Measurements from ENCODE around the gene ENTPD8.

Gene ENTPD8

DNA sequence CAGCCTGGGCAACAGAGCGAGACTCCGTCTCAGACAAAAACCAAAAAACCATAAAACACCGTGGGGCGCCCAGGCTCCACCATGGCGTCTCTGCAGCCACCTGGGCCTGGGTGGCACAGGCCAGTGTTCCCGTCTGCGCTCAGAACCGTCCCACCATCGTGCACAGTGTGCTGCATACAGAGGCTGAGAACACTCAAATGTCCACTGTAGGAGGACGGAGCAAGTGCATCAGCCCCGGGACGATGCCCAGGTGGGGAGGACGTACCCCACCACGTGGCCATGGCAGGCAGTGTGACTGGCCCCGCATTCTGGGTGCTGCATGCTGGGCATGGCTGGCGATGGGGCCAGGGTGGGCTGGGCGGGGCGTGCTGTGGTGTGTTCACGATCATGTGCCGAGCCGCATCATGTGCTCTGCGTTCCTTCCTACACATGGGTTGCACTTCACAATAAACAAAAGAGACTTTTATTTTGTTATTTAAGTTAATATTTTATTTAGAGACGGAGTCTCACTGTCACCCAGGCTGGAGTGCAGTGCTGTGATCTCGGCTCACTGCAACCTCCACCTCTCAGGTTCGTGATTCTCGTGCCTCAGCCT, 56.0 kb downstream of the ENTPD8 start:
- no peak for TF ChIP-seq CTCF (conservative IDR thresholded peaks at IDR 0.05; ENCODE audit: low read depth, low read length)
- H3K4me3 ChIP-seq (ENCODE audit: low read depth, low read length), result no peak overlapping the region
- no peak for DNase-seq (ENCODE audit: low read depth)
